GM19455 (cell line): ENCODE results near the gene SSTR3.

ENCODE experiments used
- ATAC-seq: cut with Tn5 transposase; IDR thresholded peaks from one replicate; pipeline ENCODE4 v1.9.1; 2021; ENCODE audit not compliant: unreplicated experiment

SSTR3 gene

DNA sequence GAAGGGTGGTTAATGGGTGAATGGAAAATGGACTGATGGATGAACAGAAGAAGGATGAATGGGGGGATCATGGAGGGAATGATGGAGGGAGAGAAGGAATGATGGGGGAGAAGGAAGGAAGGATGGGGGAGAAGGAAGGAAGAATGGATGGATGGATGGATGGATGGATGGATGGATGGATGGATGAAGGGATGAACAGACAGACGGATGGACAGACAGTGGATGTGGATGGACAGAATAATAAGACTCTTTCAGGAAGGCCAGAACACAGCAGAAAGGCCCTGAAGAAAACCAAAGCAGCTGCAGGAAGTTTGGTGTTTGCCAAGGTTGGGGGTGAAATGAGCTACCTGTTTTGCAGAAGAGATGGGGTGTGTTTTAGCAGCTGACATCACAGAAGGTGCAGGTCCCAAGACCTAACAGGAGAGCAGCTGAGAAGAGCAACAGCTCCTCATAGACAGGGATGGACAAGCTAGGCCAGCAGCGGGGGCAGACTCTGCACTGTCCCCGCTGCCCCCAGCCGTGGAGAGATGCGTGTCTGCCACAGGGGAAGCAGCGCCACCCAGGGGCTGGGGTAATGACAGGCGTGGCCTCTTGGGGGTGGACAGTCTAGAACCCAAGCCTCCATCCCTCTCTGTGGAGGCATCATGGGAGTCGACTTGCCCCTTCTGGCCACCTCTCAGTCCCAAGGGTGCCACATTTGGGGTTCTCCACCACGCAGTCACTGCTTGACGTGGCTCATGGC is 42.2 kb downstream of the SSTR3 start:
- ATAC-seq = no peak

DNA sequence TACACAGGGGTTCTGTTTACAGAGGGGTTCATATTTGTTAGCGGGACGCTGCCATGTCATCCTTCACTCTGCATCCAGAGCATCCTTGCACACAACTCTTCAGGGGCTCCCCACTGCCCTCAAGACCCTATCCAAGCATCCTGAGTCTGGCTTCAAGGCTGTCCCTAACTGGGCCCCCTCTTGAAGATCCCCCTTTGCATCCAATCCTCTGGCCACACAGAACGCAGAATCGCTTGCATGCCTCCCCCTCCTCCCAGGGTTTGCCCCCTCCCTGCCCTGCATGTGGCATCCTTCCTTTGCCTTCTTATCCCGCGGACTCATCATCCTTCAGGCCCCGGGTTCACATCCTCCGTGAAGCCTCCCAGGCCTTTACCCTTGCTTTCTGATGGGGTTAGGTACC is 42.9 kb downstream of the SSTR3 start:
- ATAC-seq = no peak

DNA sequence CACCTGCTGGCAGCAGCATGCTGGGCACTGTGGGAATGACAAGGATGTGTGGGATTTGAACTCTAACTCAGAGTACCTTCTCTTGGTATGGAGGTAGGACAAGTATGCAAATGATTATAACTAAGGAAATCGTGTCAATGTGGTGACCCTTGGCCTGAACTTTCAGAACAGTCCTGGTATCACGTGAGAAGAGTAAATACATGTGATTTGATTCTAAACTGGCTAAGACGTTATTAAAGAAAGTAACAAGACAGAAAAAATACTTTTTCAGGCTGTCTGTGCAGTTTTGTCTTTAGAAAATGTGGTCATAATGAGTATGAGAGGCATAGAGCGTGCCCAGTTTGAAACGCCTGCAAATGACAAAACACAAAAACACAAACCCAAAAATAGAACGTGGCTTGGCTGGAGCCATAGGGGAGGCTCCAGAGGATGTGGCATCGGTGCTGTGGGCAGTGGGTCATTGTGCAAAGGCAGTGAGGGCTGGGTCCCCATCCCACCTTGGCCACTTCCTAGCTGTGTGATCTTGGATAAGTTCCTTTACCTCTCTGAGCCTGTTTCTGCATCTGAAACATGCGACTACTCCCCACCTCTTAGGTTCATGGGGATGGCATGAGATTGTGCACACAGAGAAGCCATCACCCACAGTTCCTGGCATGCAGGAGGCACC is 44.2 kb downstream of the SSTR3 start:
- no peak for ATAC-seq

DNA sequence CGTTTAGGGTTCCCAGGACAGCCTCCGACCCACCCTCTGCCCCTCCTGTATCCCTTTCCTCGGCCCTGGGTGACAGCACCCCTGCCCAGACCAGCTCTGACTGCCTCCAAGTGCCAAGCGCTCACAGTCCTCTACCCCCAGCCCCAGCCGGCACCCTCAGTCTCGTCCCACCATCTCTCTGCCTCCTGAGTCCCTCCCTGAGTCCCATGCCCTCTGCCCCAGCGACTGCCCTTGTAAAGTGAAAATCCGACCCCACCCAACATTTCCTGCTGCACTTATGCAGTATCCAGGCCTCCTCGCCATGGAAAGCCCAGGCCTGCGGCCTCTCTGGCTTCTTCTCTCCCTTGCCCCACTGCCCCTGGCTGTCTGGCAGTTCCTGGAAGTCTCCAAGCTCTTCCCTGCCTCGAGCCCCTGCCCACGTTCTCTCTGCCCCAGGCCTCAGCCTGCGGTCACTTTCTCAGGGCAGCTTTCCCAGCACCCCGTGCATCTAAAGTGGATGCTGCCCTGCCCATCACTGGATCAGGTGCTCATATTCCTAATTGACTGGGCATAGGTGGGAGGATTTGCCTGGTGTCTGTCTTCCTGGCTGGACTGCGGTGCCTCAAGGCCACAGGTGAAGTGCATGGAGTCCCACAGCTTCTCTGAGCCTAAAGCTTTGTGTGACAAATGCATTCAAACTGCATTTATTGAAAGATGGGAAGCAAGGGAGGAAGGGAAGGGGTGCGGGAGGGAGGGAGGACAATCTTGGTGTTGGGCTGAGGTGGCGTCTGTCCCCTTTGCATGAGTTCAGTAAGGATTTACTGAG is 44.9 kb downstream of the SSTR3 start:
- no peak for ATAC-seq

DNA sequence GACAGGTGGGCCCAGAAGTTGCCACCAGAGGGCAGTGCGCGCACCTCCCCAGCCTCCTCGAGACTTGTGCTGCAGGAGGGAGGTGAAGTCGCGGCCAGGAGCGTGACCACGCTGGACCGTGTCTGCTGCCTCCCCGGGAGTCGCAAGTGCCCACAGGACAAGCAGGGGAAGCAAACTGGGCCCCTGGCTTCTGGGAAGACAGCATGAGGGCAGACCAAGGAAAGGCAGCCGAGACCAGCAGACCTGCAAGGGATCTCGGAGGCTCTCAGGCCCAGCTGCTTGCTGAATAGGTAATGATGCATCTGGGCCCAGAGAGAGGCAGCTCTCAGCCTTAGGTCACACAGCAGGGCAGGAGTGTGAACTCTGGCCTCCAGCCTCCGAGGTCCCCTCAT is 45.6 kb downstream of the SSTR3 start:
- ATAC-seq = no peak

DNA sequence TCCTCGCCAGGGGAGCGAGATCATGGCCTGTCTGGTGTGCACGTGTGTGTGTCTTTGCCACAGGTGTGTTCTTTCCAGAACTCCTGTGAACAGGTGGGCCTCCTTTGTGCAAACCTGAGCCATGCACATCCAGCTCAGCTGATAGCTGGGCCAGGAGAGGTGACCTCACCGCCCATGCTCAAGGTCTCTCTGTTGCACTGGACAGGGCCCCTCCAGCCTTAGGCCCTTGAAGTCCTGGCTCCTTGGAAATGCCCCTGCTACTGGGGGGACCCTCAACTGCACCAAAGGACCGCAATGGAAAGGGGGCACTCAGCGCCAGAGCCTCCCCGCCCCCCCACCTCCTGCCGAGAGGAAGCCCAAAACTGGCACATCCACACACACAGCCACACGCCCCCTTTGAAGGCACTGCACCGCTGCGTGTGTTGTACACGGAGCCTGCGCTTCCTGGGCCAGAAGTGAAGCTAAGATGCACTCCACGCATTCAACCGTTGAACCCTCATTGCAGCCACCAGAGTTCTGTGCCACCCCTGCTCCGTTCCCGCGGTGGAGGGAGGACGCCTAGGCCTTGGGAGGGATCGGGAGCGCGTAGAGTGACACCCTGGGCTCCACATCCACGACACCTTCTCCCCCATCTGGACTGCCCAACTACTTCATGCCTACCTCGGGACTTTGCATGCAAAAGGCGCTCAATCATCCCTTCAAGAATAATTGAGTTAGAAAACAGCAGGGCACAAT is 46.2 kb downstream of the SSTR3 start:
- ATAC-seq = no peak

DNA sequence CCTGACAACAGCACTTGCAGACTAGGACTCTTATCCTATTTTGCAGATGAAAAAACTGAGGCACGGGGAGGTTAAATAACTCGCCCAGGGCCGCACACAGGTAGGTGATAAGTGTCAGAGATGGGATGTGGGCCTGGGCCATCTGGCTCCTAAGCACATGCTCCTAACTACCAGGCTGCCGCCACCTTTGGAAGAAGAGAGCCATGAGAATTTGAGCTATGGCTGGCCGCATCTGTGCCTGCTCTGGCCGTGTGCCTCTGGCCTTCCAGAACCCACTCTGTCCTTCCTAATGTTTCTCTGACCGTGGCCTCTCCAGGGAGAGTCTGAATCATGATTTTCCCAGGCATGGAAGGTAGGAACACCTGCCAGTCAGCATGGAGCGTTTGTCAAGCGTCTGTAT is 47.2 kb downstream of the SSTR3 start:
- no peak for ATAC-seq

DNA sequence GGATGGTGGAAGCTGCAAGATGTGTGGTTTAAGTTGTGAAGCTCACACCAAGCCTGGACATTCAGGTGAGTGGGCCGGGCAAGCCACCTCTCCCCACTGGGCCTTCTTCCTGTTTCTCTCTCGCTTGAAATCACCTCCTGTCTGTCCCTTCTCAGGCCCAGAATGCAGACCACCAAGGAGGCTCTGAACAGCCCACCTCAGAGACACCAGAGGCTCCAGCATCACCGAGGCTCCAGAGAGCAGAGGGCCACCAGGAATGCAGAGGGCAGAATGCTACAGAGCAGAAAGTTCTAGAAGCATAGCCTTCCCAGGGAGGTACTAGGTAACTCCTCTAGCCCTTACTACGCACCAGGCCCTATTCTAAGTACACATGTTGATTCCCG is 47.8 kb downstream of the SSTR3 start:
- no peak for ATAC-seq

DNA sequence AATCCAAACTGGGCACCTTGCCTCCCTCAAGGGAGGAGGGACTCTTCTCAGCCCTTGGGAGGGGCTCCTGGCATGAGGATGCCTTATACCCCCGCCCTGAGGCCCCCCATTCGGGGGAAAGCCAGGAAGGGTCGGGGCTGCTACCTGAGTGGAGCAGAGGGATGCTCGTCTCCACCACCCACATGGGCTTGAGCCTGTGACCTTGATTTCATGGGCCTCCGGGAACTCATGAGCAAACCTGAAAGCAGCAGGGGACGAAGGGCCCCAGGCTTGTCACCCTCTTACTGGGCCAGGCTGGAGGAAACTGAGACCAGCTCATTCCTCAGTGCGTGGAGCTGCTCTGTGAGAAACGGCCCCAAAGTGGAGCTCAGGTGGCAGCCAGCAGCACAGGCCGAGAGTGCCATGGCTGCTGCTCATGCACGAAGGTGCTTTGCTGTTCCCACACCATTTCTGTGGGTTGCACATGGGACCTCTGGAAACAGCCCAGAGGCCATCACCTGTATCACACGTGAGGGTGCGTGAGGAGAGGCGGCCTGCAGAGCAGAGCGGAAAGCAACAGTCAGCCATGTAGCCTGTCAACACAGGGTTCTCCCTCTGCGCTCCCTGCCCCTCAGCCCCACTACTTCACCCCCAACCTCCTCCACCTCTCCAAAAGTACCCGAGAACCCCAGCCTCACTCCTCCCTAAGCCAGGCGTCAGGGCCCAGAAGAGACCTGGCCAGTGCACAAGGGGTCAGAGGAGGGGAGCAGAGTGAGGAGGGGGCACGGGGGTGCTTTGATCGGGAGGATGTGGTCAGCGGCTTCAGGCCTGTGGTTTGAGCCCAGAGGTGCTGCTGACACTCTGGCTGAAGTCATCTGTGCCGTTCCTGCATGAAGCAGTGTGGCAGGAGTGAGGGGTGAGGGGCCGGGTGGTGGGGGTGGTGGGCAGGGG is 48.4 kb downstream of the SSTR3 start:
- ATAC-seq = peak; percentile 39

DNA sequence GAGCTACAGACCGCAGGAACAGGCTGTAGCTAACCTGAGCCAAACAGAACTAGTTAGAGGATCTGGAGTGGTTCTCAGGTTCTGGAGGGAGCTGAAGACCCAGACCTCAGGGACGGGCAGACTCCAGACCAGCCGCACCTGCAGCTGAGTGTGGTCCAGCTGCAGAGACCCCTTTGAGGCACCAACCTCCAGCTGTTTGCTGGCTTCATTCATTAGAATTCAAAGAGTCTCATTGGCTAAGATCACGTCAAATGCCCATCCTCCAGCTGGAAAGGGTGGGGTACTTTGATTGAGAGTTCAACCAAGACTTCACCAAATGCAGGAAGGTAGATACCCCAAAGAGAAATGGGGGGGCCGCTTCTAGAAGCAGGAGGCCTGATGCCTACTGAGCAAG is 49.2 kb downstream of the SSTR3 start:
- no peak for ATAC-seq

DNA sequence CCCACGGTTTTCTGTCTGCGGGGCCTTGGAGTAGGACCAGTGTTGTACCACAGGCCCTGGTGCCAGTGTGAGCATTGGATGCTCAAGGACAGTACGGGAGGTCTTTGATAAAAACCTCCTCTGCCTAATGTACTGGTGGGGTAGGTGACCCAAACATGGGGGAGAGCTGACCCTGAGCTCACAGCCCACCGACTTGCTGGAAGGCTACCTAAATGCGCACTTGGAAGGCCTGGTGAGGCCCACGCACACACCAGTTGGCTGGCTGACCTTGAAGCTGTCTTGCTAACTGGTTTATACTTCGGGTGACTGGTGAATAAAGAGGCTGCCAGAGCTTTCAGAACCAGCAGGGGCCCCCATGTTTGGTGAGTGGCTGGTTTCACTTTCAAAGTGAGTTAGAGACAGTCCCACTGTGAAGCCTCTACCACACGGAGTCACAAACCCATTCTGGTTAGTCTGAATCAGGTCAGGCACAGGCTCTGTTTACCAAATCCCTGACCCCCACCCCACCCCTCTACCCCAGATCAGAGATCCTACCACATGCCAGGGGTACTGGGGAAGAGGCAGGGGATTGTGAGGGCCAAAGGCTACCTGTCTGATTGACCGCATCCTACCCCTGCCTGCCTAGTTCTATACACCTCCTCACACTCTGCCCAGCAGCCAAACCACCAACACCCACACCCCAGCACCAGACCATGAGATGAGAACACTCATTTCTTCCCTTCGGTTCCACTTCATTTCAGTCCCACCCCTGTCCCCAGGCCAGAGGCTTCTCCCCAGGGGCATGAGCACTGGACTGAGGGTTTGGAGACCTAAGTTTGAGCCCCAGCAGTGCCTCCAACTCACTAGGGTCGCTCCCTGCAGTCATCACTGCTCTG is 49.8 kb downstream of the SSTR3 start:
- peak; percentile 44 for ATAC-seq

DNA sequence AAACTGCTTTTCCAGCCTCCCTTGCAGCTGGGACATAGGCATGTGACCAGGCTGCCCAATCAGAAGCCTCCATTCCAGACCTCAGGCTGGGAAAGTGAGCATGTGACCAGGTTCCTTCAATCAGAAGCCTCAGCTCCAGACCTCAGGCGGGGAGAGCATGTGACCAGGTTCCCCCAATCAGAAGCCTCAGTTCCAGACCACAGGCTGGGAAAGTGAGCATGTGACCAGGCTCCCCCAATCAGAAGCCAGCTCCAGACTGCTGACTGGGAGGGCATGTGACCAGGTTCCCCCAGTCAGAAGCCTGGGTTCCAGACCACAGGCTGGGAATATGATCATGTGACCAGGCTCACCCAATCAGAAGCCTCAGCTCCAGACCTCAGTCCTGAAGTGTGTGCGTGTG is 50.8 kb downstream of the SSTR3 start:
- ATAC-seq = no peak

DNA sequence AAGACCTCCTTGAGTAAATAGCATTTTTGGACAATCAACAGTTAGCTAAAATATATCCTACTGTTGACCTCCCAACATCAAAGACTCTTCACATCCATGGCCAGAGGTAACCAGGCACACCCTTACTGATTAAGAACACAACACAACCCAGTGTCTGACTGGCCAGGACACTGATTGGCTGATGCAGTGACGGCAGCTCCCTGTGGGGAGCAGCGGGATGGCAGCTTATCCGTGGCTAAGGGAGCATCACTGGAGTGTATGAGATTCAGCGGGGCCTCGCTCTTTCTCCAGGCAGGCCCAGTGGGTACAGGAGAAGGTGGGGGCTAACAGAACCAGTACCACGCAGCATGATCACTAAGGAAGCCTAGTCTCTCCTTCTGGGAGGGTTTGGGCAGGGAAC is 52.2 kb downstream of the SSTR3 start:
- no peak for ATAC-seq

DNA sequence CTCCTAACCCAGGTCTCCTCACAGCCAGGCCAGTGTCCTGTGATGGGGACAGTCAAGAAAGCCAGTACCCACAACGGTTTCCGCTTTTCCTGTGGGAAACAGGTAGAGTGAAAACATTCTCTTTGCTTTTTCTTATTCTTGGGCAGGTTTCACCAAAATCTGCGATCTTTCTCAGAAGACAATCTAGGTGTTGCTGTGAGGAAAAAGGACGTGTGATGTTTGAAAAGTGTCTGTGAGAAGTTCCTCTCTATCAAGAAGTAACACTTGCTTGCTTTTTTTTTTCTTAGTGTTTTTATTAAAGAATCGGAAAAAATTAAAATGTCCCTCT is 53.4 kb downstream of the SSTR3 start:
- no peak for ATAC-seq

DNA sequence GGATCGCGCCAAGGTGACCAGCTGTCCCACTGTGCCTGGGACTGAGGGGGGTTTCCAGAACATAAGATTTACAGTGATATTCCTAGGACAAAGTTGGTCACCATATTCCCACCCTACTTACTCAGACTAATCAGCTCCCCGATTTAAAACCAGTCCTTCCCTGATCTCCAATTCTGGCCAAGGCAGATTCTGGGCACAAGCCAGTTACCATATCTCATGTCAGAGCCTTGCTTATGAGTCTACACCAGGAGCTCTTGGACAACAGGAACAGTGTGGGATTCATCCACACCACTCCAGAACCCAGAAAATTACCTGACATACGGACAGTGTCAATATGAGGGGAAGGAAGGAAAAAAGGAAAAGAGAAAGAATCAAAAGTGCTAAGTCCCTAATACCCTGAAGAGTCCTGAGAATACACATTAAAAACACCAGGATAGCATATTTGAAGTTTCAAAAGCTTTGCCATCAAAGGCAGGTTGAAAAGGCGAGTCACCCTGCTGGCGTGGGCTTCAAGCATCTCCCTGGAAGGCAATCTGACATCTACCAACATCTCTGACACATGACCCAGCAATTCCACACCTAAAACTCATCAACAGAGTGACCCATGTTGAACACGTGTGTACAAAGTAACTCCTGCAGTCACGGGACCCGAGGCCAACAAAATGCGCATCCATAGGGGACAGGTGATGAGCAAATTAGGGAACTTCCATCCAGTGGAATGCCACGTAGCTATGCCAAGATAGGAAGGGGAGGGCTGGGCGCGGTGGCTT is 54.6 kb downstream of the SSTR3 start:
- no peak for ATAC-seq

DNA sequence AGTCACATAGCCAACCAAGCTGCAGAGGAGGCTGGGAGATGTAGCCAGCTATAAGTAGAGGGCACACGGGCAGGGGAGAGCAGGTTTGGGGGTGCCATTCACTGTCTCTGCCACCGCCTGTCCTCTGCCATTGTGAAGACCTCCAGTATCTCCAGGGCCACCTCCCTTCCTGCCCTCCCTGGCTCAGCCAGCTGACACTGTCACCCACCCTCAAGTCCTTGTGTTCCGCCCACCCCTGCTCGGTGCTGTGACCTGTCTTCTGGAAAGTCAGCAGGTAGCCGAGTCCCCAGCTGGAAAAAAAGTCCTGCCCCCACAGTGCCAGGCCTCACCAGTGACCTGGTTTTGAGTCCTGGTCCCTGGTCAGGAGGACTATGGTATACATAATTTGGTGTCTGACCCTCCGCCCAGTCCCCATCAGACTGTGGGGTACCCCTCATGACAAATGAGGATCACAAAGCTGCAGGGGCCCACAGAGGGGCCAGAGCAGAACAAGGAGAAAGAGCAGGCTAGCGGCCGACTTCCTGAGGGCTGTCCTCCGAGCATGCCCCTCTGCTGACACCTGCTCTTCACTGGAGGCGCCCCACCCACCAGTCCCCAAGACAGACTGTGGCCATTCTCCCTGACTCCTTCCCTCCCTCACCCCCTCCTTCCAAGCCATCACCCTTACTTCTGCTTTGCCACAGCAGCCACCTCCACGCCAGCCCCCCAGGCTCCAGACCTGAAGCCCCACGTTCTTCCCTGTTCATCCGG is 55.4 kb downstream of the SSTR3 start:
- ATAC-seq = no peak

DNA sequence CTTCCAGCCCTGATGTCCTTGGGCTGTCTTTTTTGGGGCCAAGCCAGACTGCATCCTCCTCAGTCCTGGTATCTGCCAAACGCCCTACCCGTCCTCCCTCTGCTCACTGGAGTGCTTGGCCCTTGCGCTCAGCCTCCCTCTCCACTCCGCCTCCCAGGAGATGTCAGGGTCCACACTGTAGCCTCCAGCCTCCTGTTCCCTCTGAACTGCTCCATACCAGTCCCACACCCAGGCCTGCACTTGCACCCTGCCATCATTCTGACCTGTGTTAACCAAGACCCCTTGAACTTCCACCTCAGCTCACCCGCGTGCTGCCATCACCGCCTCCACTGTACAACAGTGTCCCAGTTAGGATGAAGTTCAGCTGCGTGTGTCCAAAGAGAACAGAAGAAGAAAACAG is 56.3 kb downstream of the SSTR3 start:
- ATAC-seq = no peak
